IMR-90 (cell line): ENCODE results near the gene SCAF11.

ENCODE experiments used
- CEBPB ChIP-seq: IDR thresholded peaks from 2 replicates; pipeline ENCODE4 v1.6.1; 2012; ENCODE audit warnings: low read depth, low read length, improper control_type of control experiment
- CTCF ChIP-seq: conservative IDR thresholded peaks from 2 replicates; pipeline ENCODE4 v1.5.1; 2012; ENCODE audit warnings: mild to moderate bottlenecking, low read depth, low read length, improper control_type of control experiment
- POLR2A ChIP-seq: IDR thresholded peaks from 2 replicates; pipeline ENCODE4 v1.6.1; 2012; ENCODE audit warnings: mild to moderate bottlenecking, low read depth, low read length
- RAD21 ChIP-seq: IDR thresholded peaks from 2 replicates; pipeline ENCODE4 v1.6.1; 2012; ENCODE audit warnings: low read length, improper control_type of control experiment

- TF ChIP-seq CTCF (no peak), RAD21 (no peak), POLR2A (no peak), CEBPB (no peak)
Measured at GRCh38 chr12:46027172-46027571, 36.8 kb upstream of the SCAF11 start.
